Suprapubic skin (tissue), 4 donors: Measurements from ENCODE around the gene DSN1. TPM values are rescaled to one million over a fixed set of nuclear protein-coding genes. Genes with fewer than 3 reads are reported as not detected.

Experiments
- DNase-seq, 2 donors: peaks; one replicate each; pipeline ENCODE4 v3.0.0-alpha.2; 2019; ENCODE audit warnings: low spot score in 2 of 2
- H3K27ac ChIP-seq: fragments of 200-600 bp; sonication (generic); one replicate; pipeline ENCODE4 v1.5.1; 2019
- H3K27me3 ChIP-seq: fragments of 200-600 bp; sonication (generic); one replicate; pipeline ENCODE4 v1.5.1; 2019
- H3K36me3 ChIP-seq: fragments of 200-600 bp; sonication (generic); one replicate; pipeline ENCODE4 v1.5.1; 2019
- H3K4me1 ChIP-seq: fragments of 200-600 bp; sonication (generic); one replicate; pipeline ENCODE4 v1.5.1; 2019
- H3K4me3 ChIP-seq: fragments of 200-600 bp; sonication (generic); one replicate; pipeline ENCODE4 v1.5.1; 2019; ENCODE audit warnings: mild to moderate bottlenecking
- H3K9me3 ChIP-seq: fragments of 200-600 bp; sonication (generic); one replicate; pipeline ENCODE4 v1.5.1; 2019
- CTCF ChIP-seq, 2 donors: fragments of 200-600 bp in 1 of 2; fragments of 450-650 bp in 1 of 2; sonication (generic) in 1 of 2; IDR thresholded peaks; one replicate each; pipeline ENCODE4 v1.5.1; 2016 to 2019; ENCODE audit warnings: antibody characterized with exemption in 2 of 2, mild to moderate bottlenecking in 1 of 2, moderate library complexity in 1 of 2
- EP300 ChIP-seq: sonication (generic); formaldehyde crosslinking; IDR thresholded peaks from one replicate; pipeline ENCODE4 v1.6.1; 2017; ENCODE audit warnings: antibody characterized with exemption
- POLR2A ChIP-seq, 2 donors: fragments of 450-650 bp; IDR thresholded peaks; one replicate each; pipeline ENCODE4 v1.6.1; 2017; ENCODE audit warnings: antibody characterized with exemption in 2 of 2, mild to moderate bottlenecking in 2 of 2, moderate library complexity in 2 of 2
- POLR2AphosphoS5 ChIP-seq, 3 donors: sonication (generic); formaldehyde crosslinking; IDR thresholded peaks; one replicate each; pipeline ENCODE4 v1.6.1; 2017; ENCODE audit warnings: antibody characterized with exemption in 3 of 3
- WGBS: methylation state at CpG from one replicate; pipeline ENCODE4 v1.1.5; 2018; 5-methylcytosine and 5-hydroxymethylcytosine counted together
- total RNA-seq, 4 donors: library from RNA; depleted of rRNA; stranded (reverse); fragments of >200 nt; gene quantifications; one replicate each; pipeline ENCODE4 v1.1.0, GENCODE V29; 2016

The DSN1 gene
- total RNA-seq, 4 donors from 2014 or later, result 6.7 to 13.5 (median 9.6) TPM

DNA sequence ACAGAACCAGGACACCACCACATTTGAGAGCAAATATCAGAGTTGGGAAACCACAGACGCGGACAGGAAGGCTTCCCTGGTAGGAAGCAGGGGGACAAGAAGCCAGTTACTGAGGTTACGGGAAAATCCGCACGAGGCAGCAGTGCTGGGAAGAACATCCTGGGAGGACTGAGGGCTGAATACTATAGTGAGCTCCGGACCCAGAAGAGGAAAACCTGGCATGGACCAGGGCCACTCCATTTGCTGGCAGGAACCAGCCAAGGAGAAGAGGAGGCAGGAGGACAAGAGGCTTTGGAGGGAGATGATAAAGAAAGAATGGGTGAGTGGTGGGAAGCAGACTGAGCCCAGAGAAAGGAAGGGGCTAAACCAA lies 6.1 kb upstream of the DSN1 start:
- H3K9me3 ChIP-seq, result no peaks in the 10 kb centered on the region
- no peak overlapping the region for H3K27ac ChIP-seq
- H3K4me1 ChIP-seq, result peaks cover 10% of the 10 kb centered on the region
- 82% methylated on average over 6 of the region's 6 CpGs for WGBS
- TF ChIP-seq CTCF (IDR thresholded peaks at IDR 0.05), result no peak
- TF ChIP-seq EP300, result no peak
- TF ChIP-seq POLR2AphosphoS5 (IDR thresholded peaks at IDR 0.05), result no peak
- no peak for TF ChIP-seq POLR2A (IDR thresholded peaks at IDR 0.05)
- H3K36me3 ChIP-seq, result peaks cover 20% of the 10 kb centered on the region
- DNase-seq, result no peak
- no peaks in the 10 kb centered on the region for H3K27me3 ChIP-seq
- H3K4me3 ChIP-seq, result no peak overlapping the region

GRCh38 chr20:36778831-36779655 lies 5.5 kb upstream of the DSN1 start:
- no peak for DNase-seq
- TF ChIP-seq POLR2A (IDR thresholded peaks at IDR 0.05) (no peak), EP300 (no peak), CTCF (IDR thresholded peaks at IDR 0.05) (no peak), POLR2AphosphoS5 (IDR thresholded peaks at IDR 0.05) (no peak)
- no peak overlapping the region for H3K27ac ChIP-seq
- WGBS, result 60% methylated on average over 3 of the region's 3 CpGs
- H3K27me3 ChIP-seq, result no peaks in the 10 kb centered on the region
- no peak overlapping the region for H3K4me3 ChIP-seq
- peaks cover 16% of the 10 kb centered on the region for H3K4me1 ChIP-seq
- no peaks in the 10 kb centered on the region for H3K9me3 ChIP-seq
- H3K36me3 ChIP-seq, result peaks cover 14% of the 10 kb centered on the region

GRCh38 chr20:36777576-36777975 lies 4.0 kb upstream of the DSN1 start:
- H3K9me3 ChIP-seq, result no peaks in the 10 kb centered on the region
- TF ChIP-seq POLR2A (IDR thresholded peaks at IDR 0.05), result no peak
- TF ChIP-seq CTCF (IDR thresholded peaks at IDR 0.05), result no peak
- TF ChIP-seq EP300, result no peak
- no peak for TF ChIP-seq POLR2AphosphoS5 (IDR thresholded peaks at IDR 0.05)
- H3K4me3 ChIP-seq, result no peak overlapping the region
- no peaks in the 10 kb centered on the region for H3K27me3 ChIP-seq
- no peaks in the 10 kb centered on the region for H3K36me3 ChIP-seq
- H3K27ac ChIP-seq, result no peak overlapping the region
- no peak for DNase-seq
- WGBS, result 78% methylated on average over 2 of the region's 3 CpGs
- H3K4me1 ChIP-seq, result peaks cover 23% of the 10 kb centered on the region

GRCh38 chr20:36777167-36777566 lies 3.6 kb upstream of the DSN1 start:
- WGBS, result 31% methylated on average over 3 of the region's 3 CpGs
- no peak overlapping the region for H3K4me3 ChIP-seq
- H3K4me1 ChIP-seq, result peaks cover 27% of the 10 kb centered on the region
- DNase-seq, result no peak
- H3K27me3 ChIP-seq, result no peaks in the 10 kb centered on the region
- no peak for TF ChIP-seq EP300
- no peak for TF ChIP-seq POLR2A (IDR thresholded peaks at IDR 0.05)
- TF ChIP-seq POLR2AphosphoS5 (IDR thresholded peaks at IDR 0.05), result no peak
- TF ChIP-seq CTCF (IDR thresholded peaks at IDR 0.05), result no peak
- no peaks in the 10 kb centered on the region for H3K9me3 ChIP-seq
- no peak overlapping the region for H3K27ac ChIP-seq
- no peaks in the 10 kb centered on the region for H3K36me3 ChIP-seq

GRCh38 chr20:36775826-36776225 lies 2.3 kb upstream of the DSN1 start:
- no peaks in the 10 kb centered on the region for H3K27me3 ChIP-seq
- no peaks in the 10 kb centered on the region for H3K36me3 ChIP-seq
- H3K9me3 ChIP-seq, result no peaks in the 10 kb centered on the region
- no peak for DNase-seq
- H3K4me1 ChIP-seq, result peaks cover 27% of the 10 kb centered on the region
- 83% methylated on average over 3 of the region's 3 CpGs for WGBS
- H3K27ac ChIP-seq, result no peak overlapping the region
- H3K4me3 ChIP-seq, result no peak overlapping the region
- TF ChIP-seq EP300 (no peak), POLR2AphosphoS5 (IDR thresholded peaks at IDR 0.05) (no peak), CTCF (IDR thresholded peaks at IDR 0.05) (no peak), POLR2A (IDR thresholded peaks at IDR 0.05) (no peak)
